ENCODE results near the gene EPS8. TPM values are rescaled to one million over a fixed set of nuclear protein-coding genes. Genes with fewer than 3 reads are reported as not detected.

EPS8 gene
- total RNA-seq, 1 experiment from 2014 or later, result 232 TPM

DNA sequence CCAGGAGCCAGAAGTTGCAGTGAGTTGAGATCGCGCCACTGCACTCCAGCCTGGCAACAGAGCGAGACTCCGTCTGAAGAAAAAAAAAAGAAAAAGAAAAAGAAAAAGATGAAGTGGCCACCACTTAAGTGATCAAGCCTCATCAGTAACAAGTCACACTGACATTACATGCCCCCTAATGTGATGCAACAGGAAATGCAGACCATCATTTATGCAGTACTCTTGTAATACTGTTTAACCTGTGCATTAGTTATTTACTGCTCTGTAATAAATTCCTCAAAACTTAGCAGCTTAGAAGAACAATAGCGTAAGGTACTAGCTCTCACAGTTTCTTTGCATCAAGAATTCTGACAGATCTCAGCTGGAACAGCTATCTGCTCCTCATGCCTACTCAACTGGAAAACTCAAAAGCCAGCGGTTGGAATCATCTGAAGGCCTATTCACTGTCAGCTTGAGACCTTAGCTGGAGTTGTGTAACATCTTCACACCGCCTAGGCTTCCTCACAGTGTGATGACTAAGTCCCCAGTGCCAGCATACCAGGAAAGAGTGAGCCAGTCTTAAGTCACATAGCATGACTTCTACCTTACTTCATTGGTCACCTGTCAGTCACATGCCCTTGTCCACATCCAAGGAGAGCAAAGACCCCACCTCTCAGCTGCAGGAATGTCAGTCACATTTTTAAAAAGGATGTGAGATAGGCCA lies 31.5 kb downstream of the EPS8 start:
- H3K4me1 ChIP-seq (replicated peaks; ENCODE audit: insufficient read depth), result peaks cover 21% of the 10 kb centered on the region
- TSS peak; percentile 20 for BruUV-seq (replicated peaks)
- H3K4me2 ChIP-seq, result 0 out of 2 replicates have a peak overlapping the region, but pooled peaks have one; percentile 8
- POLR2A ChIA-PET (ENCODE audit: unreplicated experiment), result interaction anchor here (0.6 to 0.7 kb wide), 4 partner anchors 30 to 96 kb away, joined by 3 to 5 read pairs (median 4); no protein-coding TSS in a partner anchor
- no peak overlapping the region for H2AFZ ChIP-seq
- no peak overlapping the region for H3K4me3 ChIP-seq
- CTCF ChIA-PET, result no interaction called here
- no peaks in the 10 kb centered on the region for H3K27me3 ChIP-seq (ENCODE audit: insufficient read depth, low read depth)
- peaks cover 16% of the 10 kb centered on the region for H3F3A ChIP-seq (ENCODE audit: insufficient read depth, low read depth)
- peaks cover 7% of the 10 kb centered on the region for H3K36me3 ChIP-seq (ENCODE audit: low read depth)
- peaks cover 25% of the 10 kb centered on the region for H3K9me3 ChIP-seq (ENCODE audit: insufficient read depth, low read depth)
- DNase-seq, result peak; percentile 62 to 86
- intact Hi-C loops (cut with micrococcal nuclease; ENCODE audit: unreplicated experiment), result no loop called here
- peaks cover 98% of the 10 kb centered on the region for H3K79me2 ChIP-seq (ENCODE audit: low read depth)
- peak overlapping the region; percentile 68 for H3K27ac ChIP-seq
- TF ChIP-seq CTCF (conservative IDR thresholded peaks at IDR 0.05), result no peak
- no peak for TF ChIP-seq EZH2 (IDR thresholded peaks at IDR 0.05; ENCODE audit: low read depth)
- no peaks in the 10 kb centered on the region for H4K20me1 ChIP-seq (ENCODE audit: insufficient read depth)
- H3K9me2 ChIP-seq (ENCODE audit: insufficient read depth), result no peaks in the 10 kb centered on the region

GRCh38 chr12:15756822-15757221 lies 32.4 kb downstream of the EPS8 start:
- no peaks in the 10 kb centered on the region for H3K9me2 ChIP-seq (ENCODE audit: insufficient read depth)
- no TSS peak for BruUV-seq (replicated peaks)
- H3K27ac ChIP-seq, result no peak overlapping the region
- H3K36me3 ChIP-seq (ENCODE audit: low read depth), result peaks cover 7% of the 10 kb centered on the region
- POLR2A ChIA-PET (ENCODE audit: unreplicated experiment), result no interaction called here
- H3F3A ChIP-seq (ENCODE audit: insufficient read depth, low read depth), result peaks cover 16% of the 10 kb centered on the region
- peaks cover 98% of the 10 kb centered on the region for H3K79me2 ChIP-seq (ENCODE audit: low read depth)
- H4K20me1 ChIP-seq (ENCODE audit: insufficient read depth), result no peaks in the 10 kb centered on the region
- no peak overlapping the region for H2AFZ ChIP-seq
- H3K4me1 ChIP-seq (replicated peaks; ENCODE audit: insufficient read depth), result peaks cover 21% of the 10 kb centered on the region
- H3K4me2 ChIP-seq, result no peak overlapping the region
- peaks cover 20% of the 10 kb centered on the region for H3K9me3 ChIP-seq (ENCODE audit: insufficient read depth, low read depth)
- no peak for TF ChIP-seq CTCF (conservative IDR thresholded peaks at IDR 0.05)
- TF ChIP-seq EZH2 (IDR thresholded peaks at IDR 0.05; ENCODE audit: low read depth), result no peak
- DNase-seq, result no peak
- intact Hi-C loops (cut with micrococcal nuclease; ENCODE audit: unreplicated experiment), result no loop called here
- H3K27me3 ChIP-seq (ENCODE audit: insufficient read depth, low read depth), result no peaks in the 10 kb centered on the region
- CTCF ChIA-PET, result no interaction called here
- no peak overlapping the region for H3K4me3 ChIP-seq

DNA sequence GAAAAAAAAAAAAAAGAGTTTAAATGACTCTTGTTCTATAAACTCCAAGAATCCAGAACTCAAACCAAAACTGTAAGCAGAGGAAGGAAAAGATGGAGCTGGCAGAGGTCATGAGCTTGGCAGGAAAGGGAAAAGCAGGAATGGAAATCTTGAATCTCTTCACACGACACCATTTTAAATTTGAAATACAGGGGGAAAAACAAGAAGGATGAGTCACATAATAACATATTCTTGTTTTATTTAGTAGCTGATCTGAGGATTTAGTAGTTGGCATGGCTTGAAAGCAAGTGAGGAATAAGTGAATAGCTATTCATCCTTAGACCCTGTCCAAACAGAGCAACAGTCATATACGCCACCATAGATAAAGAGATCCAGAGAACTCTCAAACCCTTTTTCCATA lies 35.0 kb downstream of the EPS8 start:
- no peaks in the 10 kb centered on the region for H4K20me1 ChIP-seq (ENCODE audit: insufficient read depth)
- no peaks in the 10 kb centered on the region for H3K9me2 ChIP-seq (ENCODE audit: insufficient read depth)
- ChIA-PET POLR2A (ENCODE audit: unreplicated experiment) (interaction anchor here (0.5 to 0.6 kb wide), 4 partner anchors 18 to 100 kb away, joined by 3 to 12 read pairs (median 4); no protein-coding TSS in a partner anchor), CTCF (no interaction called here)
- H3K79me2 ChIP-seq (ENCODE audit: low read depth), result peaks cover 98% of the 10 kb centered on the region
- peaks cover 16% of the 10 kb centered on the region; the same call in 1 of the 2 replicates for H3F3A ChIP-seq (ENCODE audit: insufficient read depth, low read depth)
- peaks cover 21% of the 10 kb centered on the region for H3K4me1 ChIP-seq (replicated peaks; ENCODE audit: insufficient read depth)
- H3K36me3 ChIP-seq (ENCODE audit: low read depth), result peaks cover 7% of the 10 kb centered on the region
- no TSS peak for BruUV-seq (replicated peaks)
- H3K27ac ChIP-seq, result no peak overlapping the region
- no peak overlapping the region for H3K4me2 ChIP-seq
- intact Hi-C loops (cut with micrococcal nuclease; ENCODE audit: unreplicated experiment), result no loop called here
- peaks cover 12% of the 10 kb centered on the region; the same call in 1 of the 2 replicates for H3K9me3 ChIP-seq (ENCODE audit: insufficient read depth, low read depth)
- DNase-seq, result no peak
- no peak overlapping the region for H3K4me3 ChIP-seq
- no peak overlapping the region for H2AFZ ChIP-seq
- no peaks in the 10 kb centered on the region for H3K27me3 ChIP-seq (ENCODE audit: insufficient read depth, low read depth)
- TF ChIP-seq EZH2 (IDR thresholded peaks at IDR 0.05; ENCODE audit: low read depth) (no peak), CTCF (conservative IDR thresholded peaks at IDR 0.05) (no peak)

Data from PC-9 (cell line).